Upper lobe of right lung (tissue), 1 donor: ENCODE measurements around the gene ANO1. TPM values are rescaled to one million over a fixed set of nuclear protein-coding genes. Genes with fewer than 3 reads are reported as not detected.

Experiments used
- ATAC-seq: fragments of 200-7000 bp; cut with Tn5 transposase; one replicate; pipeline ENCODE4 v1.9.1; 2020; ENCODE audit warnings: mild to moderate bottlenecking, moderate library complexity
- DNase-seq: peaks from one replicate; pipeline ENCODE4 v3.0.0-alpha.2; 2020
- H3K27ac ChIP-seq: fragments of 200-600 bp; one replicate; pipeline ENCODE4 v1.8.0; 2022
- H3K27me3 ChIP-seq: fragments of 200-600 bp; one replicate; pipeline ENCODE4 v1.8.0; 2022; ENCODE audit warnings: mild to moderate bottlenecking
- H3K36me3 ChIP-seq: fragments of 200-600 bp; one replicate; pipeline ENCODE4 v1.8.0; 2022
- H3K4me1 ChIP-seq: fragments of 200-600 bp; one replicate; pipeline ENCODE4 v1.8.0; 2022
- H3K4me3 ChIP-seq: fragments of 200-600 bp; one replicate; pipeline ENCODE4 v1.8.0; 2022; ENCODE audit warnings: mild to moderate bottlenecking
- H3K9me3 ChIP-seq: fragments of 200-600 bp; one replicate; pipeline ENCODE4 v1.8.0; 2022
- CTCF ChIP-seq: fragments of 200-600 bp; IDR thresholded peaks from one replicate; pipeline ENCODE4 v1.8.0; 2022; ENCODE audit warnings: antibody characterized with exemption
- intact Hi-C: fragments of 100-400 bp; cut with DNase I; formaldehyde crosslinking; loops from one replicate; pipeline ENCODE4 v1.11.0; 2022
- total RNA-seq: library from RNA; stranded (reverse); fragmentation: NEBNext Ultra II Directional; extraction: Animal tissue kit (Norgen Biotek cat#: 25700); gene quantifications from one replicate; pipeline ENCODE4 v1.2.1, GENCODE V29; 2021
- donor health status: DM: no; HTN: yes; CAD: no; lungs with severe emphysema.

Gene ANO1
- total RNA-seq, 1 donor from 2014 or later: 16.8 TPM

GRCh38 chr11:70110538-70111055, 32.5 kb downstream of the ANO1 start:
- Histone ChIP-seq H3K4me1 (no peaks in the 10 kb centered on the region), H3K27ac (no peak overlapping the region), H3K27me3 (no peaks in the 10 kb centered on the region), H3K36me3 (no peaks in the 10 kb centered on the region), H3K4me3 (no peak overlapping the region), H3K9me3 (no peaks in the 10 kb centered on the region)
- no peak for TF ChIP-seq CTCF
- no peak for DNase-seq
- intact Hi-C loops: no loop called here
- no peak for ATAC-seq

- Histone ChIP-seq H3K36me3 (no peaks in the 10 kb centered on the region), H3K9me3 (no peaks in the 10 kb centered on the region), H3K4me3 (no peak overlapping the region), H3K27ac (no peak overlapping the region), H3K4me1 (no peaks in the 10 kb centered on the region), H3K27me3 (no peaks in the 10 kb centered on the region)
- no peak for TF ChIP-seq CTCF
- no peak for ATAC-seq
- intact Hi-C loops: no loop called here
- no peak for DNase-seq
Measured at GRCh38 chr11:70111269-70112016, 33.3 kb downstream of the ANO1 start.

- no peak overlapping the region for H3K27ac ChIP-seq
- DNase-seq: no peak
- H3K4me3 ChIP-seq: no peak overlapping the region
Measured at GRCh38 chr11:70112017-70112434, 33.9 kb downstream of the ANO1 start.

GRCh38 chr11:70113801-70114200, 35.7 kb downstream of the ANO1 start:
- intact Hi-C loops: no loop called here
- Histone ChIP-seq H3K4me1 (no peaks in the 10 kb centered on the region), H3K36me3 (no peaks in the 10 kb centered on the region), H3K9me3 (no peaks in the 10 kb centered on the region), H3K27ac (no peak overlapping the region), H3K27me3 (no peaks in the 10 kb centered on the region), H3K4me3 (no peak overlapping the region)
- TF ChIP-seq CTCF: no peak
- DNase-seq (no peak), ATAC-seq (no peak)

More at GRCh38 chr11:70112017-70112434, 33.9 kb downstream of the ANO1 start:
- TF ChIP-seq CTCF: no peak
- Histone ChIP-seq H3K4me1 (no peaks in the 10 kb centered on the region), H3K27me3 (no peaks in the 10 kb centered on the region), H3K36me3 (no peaks in the 10 kb centered on the region), H3K9me3 (no peaks in the 10 kb centered on the region)
- intact Hi-C loops: no loop called here
- no peak for ATAC-seq

- TF ChIP-seq CTCF: no peak
- no peaks in the 10 kb centered on the region for H3K36me3 ChIP-seq
- H3K4me3 ChIP-seq: no peak overlapping the region
- intact Hi-C loops: no loop called here
- no peaks in the 10 kb centered on the region for H3K27me3 ChIP-seq
- no peaks in the 10 kb centered on the region for H3K9me3 ChIP-seq
- H3K27ac ChIP-seq: no peak overlapping the region
- ATAC-seq: no peak
- no peaks in the 10 kb centered on the region for H3K4me1 ChIP-seq
- no peak for DNase-seq
Measured at GRCh38 chr11:70115778-70116177, 37.7 kb downstream of the ANO1 start.
